Coronary artery (tissue), 2 donors: Measurements from ENCODE around the gene GRID2.

ENCODE experiments used
- DNase-seq: peaks from one replicate; pipeline ENCODE4 v3.0.0-alpha.2; 2017; ENCODE audit warnings: low spot score
- H3K27ac ChIP-seq, 2 donors: fragments of 200-600 bp; sonication (generic); one replicate each; pipeline ENCODE4 v1.5.1; 2016 to 2019
- H3K4me3 ChIP-seq: fragments of 200-600 bp; sonication (generic); 2 replicates; pipeline ENCODE4 v1.5.1; 2016; ENCODE audit warnings: mild to moderate bottlenecking, moderate library complexity
- CTCF ChIP-seq: fragments of 200-600 bp; sonication (generic); IDR thresholded peaks from one replicate; pipeline ENCODE4 v1.5.1; 2019; ENCODE audit warnings: antibody characterized with exemption

The GRID2 gene

GRCh38 chr4:93228021-93228420 lies 924.3 kb downstream of the GRID2 start:
- no peak for TF ChIP-seq CTCF
- no peak overlapping the region for H3K4me3 ChIP-seq
- no peak overlapping the region for H3K27ac ChIP-seq
- no peak for DNase-seq

- TF ChIP-seq CTCF, result no peak
- DNase-seq, result no peak
- H3K27ac ChIP-seq, result no peak overlapping the region
- no peak overlapping the region for H3K4me3 ChIP-seq
Observed at GRCh38 chr4:93232883-93233282, 929.1 kb downstream of the GRID2 start.

DNA sequence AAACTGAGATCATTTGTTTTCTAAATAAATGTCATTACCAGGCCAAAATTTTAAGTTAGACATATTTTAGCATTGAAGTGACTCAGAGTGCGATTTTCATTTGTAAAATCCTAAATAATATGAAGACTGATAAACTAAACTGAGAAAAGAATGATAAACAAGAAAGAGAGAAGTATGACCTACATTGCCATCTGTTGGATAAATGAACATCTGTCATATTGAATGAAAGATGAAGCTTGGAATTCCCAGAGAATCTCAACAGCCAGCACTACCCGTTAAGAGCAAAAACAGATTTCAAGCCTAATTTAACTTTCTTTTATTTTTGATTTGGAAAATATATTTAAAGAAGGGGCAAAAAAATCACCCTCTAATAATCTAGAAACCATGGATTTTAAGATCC lies 933.8 kb downstream of the GRID2 start:
- TF ChIP-seq CTCF, result no peak
- Histone ChIP-seq H3K4me3 (no peak overlapping the region), H3K27ac (no peak overlapping the region)
- DNase-seq, result no peak

DNA sequence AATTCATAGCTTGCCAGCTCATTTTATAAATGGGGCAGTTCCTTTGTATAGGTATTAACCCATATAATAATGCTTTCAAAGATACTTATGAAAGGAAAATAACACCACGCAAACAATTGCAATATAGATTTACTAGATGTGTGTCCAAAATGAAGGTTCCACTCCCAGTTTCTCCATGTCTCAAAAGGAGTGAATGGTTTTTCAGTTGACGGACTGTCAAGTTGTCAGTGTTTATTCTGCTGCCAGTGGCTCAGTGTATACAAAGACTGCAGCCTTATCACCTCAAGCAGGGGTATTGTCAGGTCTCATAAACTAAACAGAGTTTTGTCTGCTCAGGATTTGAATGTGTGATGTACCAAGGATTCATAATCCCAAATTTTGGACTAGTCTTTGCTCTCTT lies 939.5 kb downstream of the GRID2 start:
- H3K27ac ChIP-seq, result no peak overlapping the region
- TF ChIP-seq CTCF, result no peak
- no peak overlapping the region for H3K4me3 ChIP-seq
- no peak for DNase-seq

GRCh38 chr4:93261207-93261606 lies 957.4 kb downstream of the GRID2 start:
- Histone ChIP-seq H3K4me3 (no peak overlapping the region), H3K27ac (no peak overlapping the region)
- TF ChIP-seq CTCF, result no peak
- no peak for DNase-seq

GRCh38 chr4:93263166-93263565 lies 959.4 kb downstream of the GRID2 start:
- no peak for TF ChIP-seq CTCF
- DNase-seq, result no peak
- H3K27ac ChIP-seq, result no peak overlapping the region
- H3K4me3 ChIP-seq, result no peak overlapping the region

GRCh38 chr4:93267747-93268146 lies 964.0 kb downstream of the GRID2 start:
- H3K4me3 ChIP-seq, result no peak overlapping the region
- no peak overlapping the region for H3K27ac ChIP-seq
- no peak for TF ChIP-seq CTCF
- no peak for DNase-seq
